ENCODE measurements around the gene INPP5A. TPM values are rescaled to one million over a fixed set of nuclear protein-coding genes. Genes with fewer than 3 reads are reported as not detected.

The INPP5A gene
- total RNA-seq, 3 donors from 2014 or later: 26.6 to 50.6 (median 38.7) TPM

DNA sequence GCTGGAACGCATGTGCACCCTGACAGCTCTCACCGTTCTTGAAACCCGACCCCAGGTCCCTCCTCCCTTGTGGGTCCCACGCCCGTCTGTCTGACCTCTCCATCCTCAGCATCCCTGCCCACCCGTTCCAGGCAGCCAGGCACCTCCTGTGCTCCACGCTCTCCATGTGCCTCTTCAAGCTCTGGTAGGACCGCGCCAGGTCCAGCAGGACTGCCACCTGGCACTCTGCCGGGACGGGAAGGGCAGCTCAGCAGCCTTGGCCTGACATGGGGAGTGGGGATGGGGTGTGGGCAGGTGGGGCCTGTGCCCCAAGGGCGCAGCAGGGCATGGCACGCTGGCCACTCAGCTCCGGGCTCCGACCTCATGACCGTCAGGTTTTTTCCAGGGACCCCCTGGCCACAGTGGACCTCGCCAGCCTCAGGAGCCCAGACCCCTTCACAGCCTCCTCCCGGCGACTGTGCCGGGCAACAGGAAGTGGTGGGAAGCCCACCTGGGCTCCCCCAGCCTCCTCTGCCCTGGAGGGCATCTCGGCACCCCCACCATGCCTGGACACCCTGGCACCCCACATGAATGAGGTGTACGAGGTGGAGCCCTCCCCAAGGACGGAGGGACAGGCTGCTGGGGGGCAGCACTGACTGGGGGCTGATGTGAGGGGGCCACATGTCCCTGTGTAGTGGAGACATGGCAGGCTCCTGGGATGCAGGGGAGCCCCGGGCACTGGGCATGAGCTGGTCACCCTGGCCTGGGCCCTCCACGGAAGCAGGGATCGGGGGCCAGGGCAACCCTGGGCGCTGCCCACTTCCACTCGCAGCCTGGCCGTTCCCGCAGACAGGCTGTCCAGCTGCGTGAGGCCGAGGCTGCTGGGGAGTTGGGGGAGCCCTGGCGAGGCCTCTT, 273.5 kb downstream of the INPP5A start:
- H3K4me1 ChIP-seq: no peaks in the 10 kb centered on the region
- H3K9me3 ChIP-seq: no peaks in the 10 kb centered on the region
- DNase-seq (ENCODE audit: low spot score in 2 of 2): no peak
- no peaks in the 10 kb centered on the region for H3K36me3 ChIP-seq
- H3K27me3 ChIP-seq: peaks cover 0 to 86% of the 10 kb centered on the region in 2 donors
- H3K4me3 ChIP-seq: no peak overlapping the region
- no peak overlapping the region for H3K27ac ChIP-seq
- intact Hi-C loops (cut with DNase I; ENCODE audit: low total_unique reads): no loop called here
- TF ChIP-seq POLR2A (IDR thresholded peaks at IDR 0.05) (no peak), POLR2AphosphoS5 (IDR thresholded peaks at IDR 0.05) (no peak)

DNA sequence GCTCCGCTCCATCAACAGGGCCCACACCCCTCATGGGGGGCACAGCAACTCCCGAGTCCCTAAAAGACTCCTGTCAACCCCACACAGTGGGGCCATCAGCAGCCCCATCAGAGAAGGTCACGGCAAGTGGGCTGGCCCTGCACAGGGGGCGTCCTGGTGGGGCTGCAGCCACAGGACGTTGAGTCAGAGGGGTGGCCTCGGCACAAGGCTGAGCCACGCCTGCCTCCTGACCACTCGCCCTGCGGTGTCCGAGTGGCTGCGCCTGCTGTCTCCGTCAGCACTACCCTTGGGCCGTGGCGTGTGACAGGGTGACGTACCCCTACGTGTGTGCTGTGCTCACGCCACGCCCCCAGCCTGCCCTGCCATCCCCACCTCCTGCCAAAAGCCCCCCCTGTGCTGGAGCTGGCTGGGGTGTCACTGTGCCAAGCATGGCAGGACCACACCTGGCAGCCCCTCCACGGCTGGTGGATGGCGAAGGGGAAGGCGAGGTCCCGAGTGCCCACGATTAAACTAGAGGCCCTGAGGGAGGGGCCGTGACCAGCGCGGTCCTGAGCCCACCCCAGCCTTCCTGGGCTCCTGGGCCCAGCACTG, 274.4 kb downstream of the INPP5A start:
- Histone ChIP-seq H3K27ac (no peak overlapping the region), H3K4me3 (no peak overlapping the region), H3K9me3 (no peaks in the 10 kb centered on the region), H3K4me1 (no peaks in the 10 kb centered on the region), H3K36me3 (no peaks in the 10 kb centered on the region), H3K27me3 (peaks cover 0 to 86% of the 10 kb centered on the region in 2 donors)
- DNase-seq (ENCODE audit: low spot score in 2 of 2): no peak
- intact Hi-C loops (cut with DNase I; ENCODE audit: low total_unique reads): no loop called here
- TF ChIP-seq, protein P1, sequence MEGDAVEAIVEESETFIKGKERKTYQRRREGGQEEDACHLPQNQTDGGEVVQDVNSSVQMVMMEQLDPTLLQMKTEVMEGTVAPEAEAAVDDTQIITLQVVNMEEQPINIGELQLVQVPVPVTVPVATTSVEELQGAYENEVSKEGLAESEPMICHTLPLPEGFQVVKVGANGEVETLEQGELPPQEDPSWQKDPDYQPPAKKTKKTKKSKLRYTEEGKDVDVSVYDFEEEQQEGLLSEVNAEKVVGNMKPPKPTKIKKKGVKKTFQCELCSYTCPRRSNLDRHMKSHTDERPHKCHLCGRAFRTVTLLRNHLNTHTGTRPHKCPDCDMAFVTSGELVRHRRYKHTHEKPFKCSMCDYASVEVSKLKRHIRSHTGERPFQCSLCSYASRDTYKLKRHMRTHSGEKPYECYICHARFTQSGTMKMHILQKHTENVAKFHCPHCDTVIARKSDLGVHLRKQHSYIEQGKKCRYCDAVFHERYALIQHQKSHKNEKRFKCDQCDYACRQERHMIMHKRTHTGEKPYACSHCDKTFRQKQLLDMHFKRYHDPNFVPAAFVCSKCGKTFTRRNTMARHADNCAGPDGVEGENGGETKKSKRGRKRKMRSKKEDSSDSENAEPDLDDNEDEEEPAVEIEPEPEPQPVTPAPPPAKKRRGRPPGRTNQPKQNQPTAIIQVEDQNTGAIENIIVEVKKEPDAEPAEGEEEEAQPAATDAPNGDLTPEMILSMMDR (IDR thresholded peaks at IDR 0.05): no peak
- TF ChIP-seq POLR2AphosphoS5 (IDR thresholded peaks at IDR 0.05) (no peak), POLR2A (IDR thresholded peaks at IDR 0.05) (no peak)

DNA sequence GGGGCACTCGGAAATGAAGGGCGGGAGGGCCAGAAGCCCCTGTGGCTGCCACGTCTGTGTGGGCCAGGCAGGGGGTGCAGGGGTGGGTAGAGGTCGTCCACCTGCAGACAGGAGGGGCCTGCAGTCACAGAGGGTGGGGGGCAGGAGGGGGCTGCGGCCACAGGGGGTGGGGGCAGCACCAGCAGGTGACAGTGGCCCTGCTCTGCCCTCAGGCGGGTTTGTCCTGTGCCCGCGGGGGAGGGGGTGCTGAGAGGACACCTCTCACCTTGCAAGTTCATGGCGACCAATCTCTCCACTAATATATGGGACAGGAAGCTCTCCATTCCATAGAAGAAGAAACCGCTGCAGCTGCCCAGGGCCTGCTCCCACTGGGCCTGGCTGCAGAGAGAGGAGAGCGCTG, 274.9 kb downstream of the INPP5A start:
- H3K27ac ChIP-seq: no peak overlapping the region
- no peak overlapping the region for H3K4me3 ChIP-seq
- H3K36me3 ChIP-seq: no peaks in the 10 kb centered on the region
- no peak for DNase-seq (ENCODE audit: low spot score in 2 of 2)
- intact Hi-C loops (cut with DNase I; ENCODE audit: low total_unique reads): no loop called here
- no peaks in the 10 kb centered on the region for H3K4me1 ChIP-seq
- H3K9me3 ChIP-seq: no peaks in the 10 kb centered on the region
- peaks cover 0 to 87% of the 10 kb centered on the region in 2 donors for H3K27me3 ChIP-seq
- no peak for TF ChIP-seq POLR2A (IDR thresholded peaks at IDR 0.05)
- TF ChIP-seq, protein P1 (IDR thresholded peaks at IDR 0.05): no peak
- no peak for TF ChIP-seq POLR2AphosphoS5 (IDR thresholded peaks at IDR 0.05)

DNA sequence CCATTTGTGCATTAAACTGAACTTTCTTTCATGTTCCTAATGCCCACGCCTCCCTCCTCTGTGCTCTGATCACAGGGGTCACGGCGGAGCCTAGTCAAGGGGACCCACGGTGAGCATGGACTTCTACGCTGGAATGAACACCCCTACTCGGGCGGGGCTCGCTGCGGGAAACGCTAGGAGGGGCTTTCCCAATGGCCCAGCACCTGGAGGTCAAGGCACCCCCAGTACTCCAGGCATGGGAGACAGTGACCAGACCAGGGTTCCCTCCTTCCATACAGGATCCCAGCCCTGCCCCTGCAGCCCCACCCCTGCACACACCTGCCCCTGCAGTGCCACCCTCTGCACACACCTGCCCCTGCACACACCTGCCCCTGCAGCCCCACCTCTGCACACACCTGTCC, 275.4 kb downstream of the INPP5A start:
- intact Hi-C loops (cut with DNase I; ENCODE audit: low total_unique reads): no loop called here
- Histone ChIP-seq H3K4me1 (no peaks in the 10 kb centered on the region), H3K27ac (no peak overlapping the region), H3K4me3 (no peak overlapping the region), H3K27me3 (peaks cover 0 to 87% of the 10 kb centered on the region in 2 donors), H3K9me3 (no peaks in the 10 kb centered on the region), H3K36me3 (no peaks in the 10 kb centered on the region)
- TF ChIP-seq, protein P1 (IDR thresholded peaks at IDR 0.05): no peak
- TF ChIP-seq POLR2AphosphoS5 (IDR thresholded peaks at IDR 0.05) (no peak), POLR2A (IDR thresholded peaks at IDR 0.05) (no peak)
- DNase-seq (ENCODE audit: low spot score in 2 of 2): no peak

DNA sequence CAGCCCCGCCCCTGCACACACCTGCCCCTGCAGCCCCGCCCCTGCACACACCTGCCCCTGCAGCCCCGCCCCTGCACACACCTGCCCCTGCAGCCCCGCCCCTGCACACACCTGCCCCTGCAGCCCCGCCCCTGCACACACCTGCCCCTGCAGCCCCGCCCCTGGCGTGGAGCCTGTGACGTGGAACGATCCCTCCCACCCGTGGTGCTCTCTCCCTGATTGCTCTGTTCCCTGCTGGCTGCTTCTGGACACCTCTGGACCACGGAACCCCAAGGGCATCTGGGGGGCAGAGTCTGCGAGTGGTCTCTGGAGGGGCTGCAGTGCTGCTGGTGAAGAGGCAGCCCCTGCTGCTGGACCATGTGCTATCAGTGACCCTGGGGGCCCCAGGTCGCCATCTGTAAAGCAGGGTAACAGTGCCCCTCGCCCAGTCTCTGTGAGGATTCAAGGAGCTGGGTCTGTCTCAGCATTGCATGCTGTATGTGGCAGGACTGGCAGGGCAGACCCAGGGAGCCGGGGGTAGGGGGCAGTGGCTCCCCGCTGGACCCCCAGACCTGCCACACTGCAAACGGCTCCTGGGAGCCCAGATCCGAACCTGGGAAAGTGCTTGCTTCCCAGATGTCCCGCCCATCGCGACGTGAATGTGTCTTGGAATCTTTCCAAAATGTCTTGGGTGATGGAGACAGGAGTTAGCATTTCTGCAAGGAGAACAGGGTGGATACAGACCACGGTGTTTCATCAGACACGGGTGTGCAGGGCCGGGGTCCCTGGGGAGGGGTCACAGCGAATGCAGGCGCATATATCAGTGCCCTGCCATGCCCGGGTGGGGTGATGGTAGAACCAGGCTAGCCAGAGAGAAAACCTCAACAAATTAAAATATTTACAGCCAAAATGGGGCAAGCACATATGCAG, 276.2 kb downstream of the INPP5A start:
- H3K36me3 ChIP-seq: no peaks in the 10 kb centered on the region
- H3K27me3 ChIP-seq: peaks cover 0 to 81% of the 10 kb centered on the region in 2 donors
- no peak for TF ChIP-seq POLR2AphosphoS5 (IDR thresholded peaks at IDR 0.05)
- no peak for DNase-seq (ENCODE audit: low spot score in 2 of 2)
- H3K4me3 ChIP-seq: no peak overlapping the region
- H3K9me3 ChIP-seq: no peaks in the 10 kb centered on the region
- no peak overlapping the region for H3K27ac ChIP-seq
- intact Hi-C loops (cut with DNase I; ENCODE audit: low total_unique reads): no loop called here
- H3K4me1 ChIP-seq: no peaks in the 10 kb centered on the region
